ENCODE results near the gene RAB27A.

RAB27A gene

GRCh38 chr15:55246567-55246966 lies 43.0 kb downstream of the RAB27A start:
- Histone ChIP-seq H3K4me2 (ENCODE audit: low read depth, low read length, poor library complexity, severe bottlenecking) (no peak overlapping the region), H3K9ac (ENCODE audit: low read length) (no peak overlapping the region)

GRCh38 chr15:55245059-55245458 lies 44.6 kb downstream of the RAB27A start:
- no peak overlapping the region for H2AFZ ChIP-seq (ENCODE audit: low read depth, low read length, severe bottlenecking)
- no peaks in the 10 kb centered on the region for H3K36me3 ChIP-seq (ENCODE audit: low read length)
- no peaks in the 10 kb centered on the region for H3K9me3 ChIP-seq (ENCODE audit: insufficient read depth, low read length)
- no peaks in the 10 kb centered on the region for H3K27me3 ChIP-seq (ENCODE audit: low read length)
- no peaks in the 10 kb centered on the region for H3K79me2 ChIP-seq (ENCODE audit: insufficient read depth, low read length)
- H3K4me3 ChIP-seq (ENCODE audit: insufficient read depth, low read length, poor library complexity, severe bottlenecking), result no peak overlapping the region
- no peaks in the 10 kb centered on the region for H3F3A ChIP-seq (ENCODE audit: insufficient read depth)
- no peaks in the 10 kb centered on the region for H3K9me2 ChIP-seq (replicated peaks; ENCODE audit: insufficient read depth, low read length)
- H3K27ac ChIP-seq (ENCODE audit: low read depth, low read length), result no peak overlapping the region
- no peak for TF ChIP-seq EZH2phosphoT487 (conservative IDR thresholded peaks at IDR 0.05; ENCODE audit: low read length)
- TF ChIP-seq CTCF (IDR thresholded peaks at IDR 0.05; ENCODE audit: insufficient read depth, low read length, poor library complexity, severe bottlenecking), result no peak
- no peak overlapping the region for H3K9ac ChIP-seq (ENCODE audit: low read length)
- H3K4me2 ChIP-seq (ENCODE audit: low read depth, low read length, poor library complexity, severe bottlenecking), result no peak overlapping the region
- H4K20me1 ChIP-seq (ENCODE audit: low read depth, low read length), result no peaks in the 10 kb centered on the region

More at GRCh38 chr15:55246567-55246966, 43.0 kb downstream of the RAB27A start:
- Histone ChIP-seq H3K4me3 (ENCODE audit: insufficient read depth, low read length, poor library complexity, severe bottlenecking) (no peak overlapping the region), H3K27me3 (ENCODE audit: low read length) (no peaks in the 10 kb centered on the region), H3F3A (ENCODE audit: insufficient read depth) (no peaks in the 10 kb centered on the region), H3K27ac (ENCODE audit: low read depth, low read length) (no peak overlapping the region), H3K36me3 (ENCODE audit: low read length) (no peaks in the 10 kb centered on the region), H2AFZ (ENCODE audit: low read depth, low read length, severe bottlenecking) (no peak overlapping the region), H4K20me1 (ENCODE audit: low read depth, low read length) (no peaks in the 10 kb centered on the region), H3K9me3 (ENCODE audit: insufficient read depth, low read length) (no peaks in the 10 kb centered on the region), H3K79me2 (ENCODE audit: insufficient read depth, low read length) (no peaks in the 10 kb centered on the region), H3K9me2 (replicated peaks; ENCODE audit: insufficient read depth, low read length) (no peaks in the 10 kb centered on the region)
- TF ChIP-seq CTCF (IDR thresholded peaks at IDR 0.05; ENCODE audit: insufficient read depth, low read length, poor library complexity, severe bottlenecking) (no peak), EZH2phosphoT487 (conservative IDR thresholded peaks at IDR 0.05; ENCODE audit: low read length) (no peak)

GRCh38 chr15:55241891-55242290 lies 47.7 kb downstream of the RAB27A start:
- no peaks in the 10 kb centered on the region for H4K20me1 ChIP-seq (ENCODE audit: low read depth, low read length)
- H3K36me3 ChIP-seq (ENCODE audit: low read length), result no peaks in the 10 kb centered on the region
- H3K4me3 ChIP-seq (ENCODE audit: insufficient read depth, low read length, poor library complexity, severe bottlenecking), result no peak overlapping the region
- TF ChIP-seq EZH2phosphoT487 (conservative IDR thresholded peaks at IDR 0.05; ENCODE audit: low read length) (no peak), CTCF (IDR thresholded peaks at IDR 0.05; ENCODE audit: insufficient read depth, low read length, poor library complexity, severe bottlenecking) (no peak)
- H3K27me3 ChIP-seq (ENCODE audit: low read length), result no peaks in the 10 kb centered on the region
- no peaks in the 10 kb centered on the region for H3K79me2 ChIP-seq (ENCODE audit: insufficient read depth, low read length)
- H3F3A ChIP-seq (ENCODE audit: insufficient read depth), result no peaks in the 10 kb centered on the region
- H3K9ac ChIP-seq (ENCODE audit: low read length), result no peak overlapping the region
- H2AFZ ChIP-seq (ENCODE audit: low read depth, low read length, severe bottlenecking), result no peak overlapping the region
- H3K9me3 ChIP-seq (ENCODE audit: insufficient read depth, low read length), result no peaks in the 10 kb centered on the region
- H3K4me2 ChIP-seq (ENCODE audit: low read depth, low read length, poor library complexity, severe bottlenecking), result no peak overlapping the region
- no peaks in the 10 kb centered on the region for H3K9me2 ChIP-seq (replicated peaks; ENCODE audit: insufficient read depth, low read length)
- no peak overlapping the region for H3K27ac ChIP-seq (ENCODE audit: low read depth, low read length)

All from SU-DHL-6 (cell line).